HEK293 (cell line): Measurements from ENCODE around the gene RCOR1.
A peak's percentile ranks its signal among the peaks of the same experiment; 100 is the strongest.

Experiments used
- CTCF ChIA-PET: fragments of 350-600 bp; formaldehyde crosslinking; extraction: SDS; loops from one replicate; lab custom pipeline; 2021; ENCODE audit warnings: antibody characterized with exemption; lab: Yijun Ruan, JAX
- POLR2A ChIA-PET: fragments of 300-600 bp; formaldehyde crosslinking; extraction: SDS; loops from one replicate; lab custom pipeline; 2020; ENCODE audit warnings: antibody characterized with exemption, inconsistent platforms; lab: Yijun Ruan, JAX
- H3K27ac ChIP-seq: fragments of 200-500 bp; sonication (Bioruptor generic); 2 replicates; pipeline ENCODE4 v1.5.1; 2014; ENCODE audit warnings: low read depth, low read length, control low read depth, inconsistent platforms; ENCODE audit errors: extremely low read depth
- H3K36me3 ChIP-seq, 2 experiments: fragments of 200-500 bp in 1 of 2; sonication (Bioruptor generic) in 1 of 2; 1 replicate in 1 of 2; 2 replicates in 1 of 2; pipeline ENCODE4 v1.5.1; 2014 to 2017; ENCODE audit warnings: inconsistent platforms in 2 of 2, low read length in 2 of 2; ENCODE audit not compliant: control insufficient read depth in 2 of 2, insufficient read depth in 1 of 2
- H3K4me1 ChIP-seq: fragments of 200-500 bp; sonication (Bioruptor generic); 2 replicates; pipeline ENCODE4 v1.5.1; 2014; ENCODE audit warnings: mild to moderate bottlenecking, low read length, inconsistent platforms; ENCODE audit not compliant: control insufficient read depth, insufficient read depth
- H3K4me3 ChIP-seq: 2 replicates; pipeline ENCODE4 v1.5.1; 2011; ENCODE audit warnings: low read depth, mild to moderate bottlenecking, control low read depth, low read length, moderate library complexity
- H3K9me3 ChIP-seq: fragments of 200-500 bp; sonication (Bioruptor generic); 2 replicates; pipeline ENCODE4 v1.5.1; 2014; ENCODE audit warnings: low read depth, low read length, inconsistent platforms; ENCODE audit not compliant: control insufficient read depth, insufficient read depth
- HIC1 ChIP-seq: fragments of 450-650 bp; formaldehyde crosslinking; IDR thresholded peaks from 2 replicates; pipeline ENCODE4 v1.5.1; 2016; ENCODE audit warnings: missing biosample characterization, missing genetic modification characterization
- SALL2 ChIP-seq: fragments of 450-650 bp; formaldehyde crosslinking; IDR thresholded peaks from 2 replicates; pipeline ENCODE4 v1.5.0; 2017; ENCODE audit warnings: missing biosample characterization, mild to moderate bottlenecking, missing genetic modification characterization, borderline replicate concordance
- SP2 ChIP-seq: fragments of 450-650 bp; formaldehyde crosslinking; IDR thresholded peaks from 2 replicates; pipeline ENCODE4 v1.5.1; 2016; ENCODE audit warnings: missing biosample characterization, missing genetic modification characterization
- TRIM28 ChIP-seq: IDR thresholded peaks from 2 replicates; pipeline ENCODE4 v1.6.1; 2011; ENCODE audit warnings: low read length, control low read depth, borderline replicate concordance
- ZFHX2 ChIP-seq: fragments of 450-650 bp; formaldehyde crosslinking; conservative IDR thresholded peaks from 2 replicates; pipeline ENCODE4 v1.5.1; 2016; ENCODE audit warnings: missing biosample characterization, missing genetic modification characterization
- ZNF112 ChIP-seq: fragments of 450-650 bp; formaldehyde crosslinking; IDR thresholded peaks from 2 replicates; pipeline ENCODE4 v1.5.0; 2017; ENCODE audit warnings: missing biosample characterization, missing genetic modification characterization
- ZNF155 ChIP-seq: fragments of 450-650 bp; formaldehyde crosslinking; IDR thresholded peaks from 2 replicates; pipeline ENCODE4 v1.5.1; 2016; ENCODE audit warnings: missing biosample characterization, missing genetic modification characterization
- ZNF221 ChIP-seq: fragments of 450-650 bp; formaldehyde crosslinking; IDR thresholded peaks from 2 replicates; pipeline ENCODE4 v1.5.1; 2017; ENCODE audit warnings: missing biosample characterization, missing genetic modification characterization, borderline replicate concordance
- ZNF324 ChIP-seq: fragments of 450-650 bp; formaldehyde crosslinking; IDR thresholded peaks from 2 replicates; pipeline ENCODE4 v1.5.1; 2016; ENCODE audit warnings: missing biosample characterization, missing genetic modification characterization
- ZNF433 ChIP-seq: fragments of 450-650 bp; formaldehyde crosslinking; IDR thresholded peaks from 2 replicates; pipeline ENCODE4 v1.5.1; 2016; ENCODE audit warnings: missing biosample characterization, missing genetic modification characterization, low read depth
- ZNF518A ChIP-seq: fragments of 450-650 bp; formaldehyde crosslinking; conservative IDR thresholded peaks from 2 replicates; pipeline ENCODE4 v1.5.1; 2016; ENCODE audit warnings: low read depth, missing biosample characterization, missing genetic modification characterization
- ZNF561 ChIP-seq: fragments of 450-650 bp; IDR thresholded peaks from 2 replicates; pipeline ENCODE4 v1.5.1; 2018; ENCODE audit warnings: missing biosample characterization, missing genetic modification characterization, borderline replicate concordance
- ZNF623 ChIP-seq: fragments of 450-650 bp; formaldehyde crosslinking; IDR thresholded peaks from 2 replicates; pipeline ENCODE4 v1.5.1; 2016; ENCODE audit warnings: missing biosample characterization, missing genetic modification characterization
- ZNF658 ChIP-seq: fragments of 450-650 bp; formaldehyde crosslinking; IDR thresholded peaks from 2 replicates; pipeline ENCODE4; 2016; ENCODE audit warnings: missing biosample characterization, missing genetic modification characterization
- ZNF747 ChIP-seq: fragments of 450-650 bp; formaldehyde crosslinking; IDR thresholded peaks from 2 replicates; pipeline ENCODE4 v1.5.1; 2016; ENCODE audit warnings: missing biosample characterization, missing genetic modification characterization
- ZNF785 ChIP-seq: fragments of 450-650 bp; formaldehyde crosslinking; IDR thresholded peaks from 2 replicates; pipeline ENCODE4 v1.5.1; 2016; ENCODE audit warnings: missing biosample characterization, missing genetic modification characterization
- TF ChIP-seq, protein P1 (sequence below): fragments of 450-650 bp; formaldehyde crosslinking; IDR thresholded peaks from 2 replicates; pipeline ENCODE4; 2016; ENCODE audit warnings: missing biosample characterization, missing genetic modification characterization
- TF ChIP-seq, protein P2 (sequence below): fragments of 450-650 bp; formaldehyde crosslinking; IDR thresholded peaks from 2 replicates; pipeline ENCODE4 v1.5.1; 2016; ENCODE audit warnings: missing biosample characterization, missing genetic modification characterization

Gene RCOR1

DNA sequence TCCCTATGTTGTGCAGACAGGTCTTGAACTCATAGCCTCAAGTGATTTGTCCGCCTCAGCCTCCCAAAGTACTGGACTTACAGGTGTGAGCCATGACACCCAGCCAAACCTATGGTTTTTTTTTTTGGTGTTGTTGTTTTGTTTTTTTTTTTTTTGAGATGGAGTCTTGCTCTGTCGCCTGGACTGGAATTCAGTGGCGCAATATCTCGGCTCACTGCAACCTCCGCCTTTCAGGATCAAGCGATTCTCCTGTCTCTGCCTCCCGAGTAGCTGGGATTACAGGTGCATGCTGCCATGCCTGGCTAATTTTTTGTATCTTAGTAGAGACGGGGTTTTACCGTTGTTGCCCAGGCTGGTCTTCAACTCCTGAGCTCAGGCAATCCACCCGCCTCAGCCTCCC lies 11.3 kb upstream of the RCOR1 start (continued):
- TF ChIP-seq ZNF658 (tag by site-specific recombination) (no peak), TRIM28 (no peak), ZFHX2 (no peak), SALL2 (tag by site-specific recombination) (no peak)
- TF ChIP-seq, all 188 proteins: peak for 0

- Histone ChIP-seq H3K4me3 (no peak overlapping the region), H3K4me1 (no peaks in the 10 kb centered on the region; the same call in 1 of the 2 replicates), H3K9me3 (no peaks in the 10 kb centered on the region), H3K36me3 (no peaks in the 10 kb centered on the region), H3K27ac (no peak overlapping the region)
- ChIA-PET CTCF (no interaction called here), POLR2A (interaction anchor here (1.0 to 1.3 kb wide), 2 partner anchors 11 to 59 kb away, joined by 3 to 5 read pairs; no protein-coding TSS in a partner anchor)
- TF ChIP-seq ZNF623 (tag by site-specific recombination) (peak; percentile 92), HIC1 (no peak), SP2 (tag by site-specific recombination) (0 out of 2 replicates have a peak, but pooled peaks have one; percentile 10)
These were observed 8.7 kb upstream of the RCOR1 start for GRCh38 chr14:102583726-102584125.

DNA sequence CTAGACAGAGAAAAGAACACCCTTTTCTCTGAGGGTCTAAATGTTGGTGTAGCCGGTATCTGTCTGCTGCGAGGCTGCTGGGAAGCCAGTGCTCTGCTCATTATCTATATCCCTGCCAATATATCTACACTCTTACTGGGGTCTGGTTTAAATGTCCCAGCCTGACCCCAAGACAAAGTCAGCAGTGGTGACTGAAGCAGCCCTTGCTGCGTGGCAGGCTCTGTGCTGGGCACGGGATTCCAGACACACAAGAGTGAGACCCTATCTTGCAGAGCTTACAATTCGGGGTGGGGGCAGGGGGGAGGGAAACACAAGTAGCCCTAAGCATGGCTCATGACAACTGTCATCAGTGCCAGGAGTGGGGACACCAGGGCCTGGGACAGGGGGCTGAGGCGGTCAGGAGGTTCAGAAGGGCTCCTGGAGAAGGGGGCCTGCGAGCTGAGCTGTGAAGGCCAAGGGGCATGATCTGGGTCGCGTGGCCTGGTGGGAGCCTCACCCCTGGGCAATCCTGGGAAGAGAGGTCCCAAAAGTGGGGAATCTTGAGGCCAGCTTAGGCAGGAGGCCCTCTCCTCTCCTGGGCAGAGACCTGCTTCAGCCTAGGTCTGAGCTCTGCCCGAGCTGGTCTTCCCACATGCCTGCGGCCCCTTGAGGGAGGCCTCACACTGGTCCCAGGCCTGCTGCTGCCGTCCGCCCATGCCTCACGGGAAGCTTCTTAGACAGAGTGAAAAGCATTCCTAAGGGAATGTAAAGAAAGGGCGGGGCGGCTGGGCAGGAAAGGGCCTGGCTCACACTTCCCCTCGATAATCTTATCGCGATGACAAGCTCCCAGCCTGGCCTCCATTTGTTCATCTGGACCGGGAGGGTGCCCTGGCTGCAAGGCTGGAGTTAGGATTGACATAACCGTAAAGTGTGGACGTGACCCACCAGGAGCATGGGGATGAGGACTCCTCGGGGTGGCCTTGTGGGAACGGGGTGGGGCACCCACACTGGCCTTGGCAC lies 7.3 kb upstream of the RCOR1 start:
- no peak overlapping the region for H3K4me3 ChIP-seq
- TF ChIP-seq, protein P1, sequence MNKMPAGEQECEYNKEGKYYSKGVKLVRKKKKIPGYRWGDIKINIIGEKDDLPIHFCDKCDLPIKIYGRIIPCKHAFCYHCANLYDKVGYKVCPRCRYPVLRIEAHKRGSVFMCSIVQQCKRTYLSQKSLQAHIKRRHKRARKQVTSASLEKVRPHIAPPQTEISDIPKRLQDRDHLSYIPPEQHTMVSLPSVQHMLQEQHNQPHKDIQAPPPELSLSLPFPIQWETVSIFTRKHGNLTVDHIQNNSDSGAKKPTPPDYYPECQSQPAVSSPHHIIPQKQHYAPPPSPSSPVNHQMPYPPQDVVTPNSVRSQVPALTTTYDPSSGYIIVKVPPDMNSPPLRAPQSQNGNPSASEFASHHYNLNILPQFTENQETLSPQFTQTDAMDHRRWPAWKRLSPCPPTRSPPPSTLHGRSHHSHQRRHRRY (tag by site-specific recombination), result no peak
- TF ChIP-seq ZNF433 (tag by site-specific recombination), result no peak
- CTCF ChIA-PET, result interaction anchor here (0.6 kb wide), 1 partner anchor 9 kb away, joined by 3 read pairs; no protein-coding TSS in a partner anchor
- no peak overlapping the region for H3K27ac ChIP-seq
- no peaks in the 10 kb centered on the region for H3K9me3 ChIP-seq
- POLR2A ChIA-PET, result interaction anchor here (1.3 kb wide), 2 partner anchors 10 to 61 kb away, joined by 3 to 5 read pairs; no protein-coding TSS in a partner anchor
- H3K36me3 ChIP-seq, result no peaks in the 10 kb centered on the region
- H3K4me1 ChIP-seq, result no peaks in the 10 kb centered on the region

DNA sequence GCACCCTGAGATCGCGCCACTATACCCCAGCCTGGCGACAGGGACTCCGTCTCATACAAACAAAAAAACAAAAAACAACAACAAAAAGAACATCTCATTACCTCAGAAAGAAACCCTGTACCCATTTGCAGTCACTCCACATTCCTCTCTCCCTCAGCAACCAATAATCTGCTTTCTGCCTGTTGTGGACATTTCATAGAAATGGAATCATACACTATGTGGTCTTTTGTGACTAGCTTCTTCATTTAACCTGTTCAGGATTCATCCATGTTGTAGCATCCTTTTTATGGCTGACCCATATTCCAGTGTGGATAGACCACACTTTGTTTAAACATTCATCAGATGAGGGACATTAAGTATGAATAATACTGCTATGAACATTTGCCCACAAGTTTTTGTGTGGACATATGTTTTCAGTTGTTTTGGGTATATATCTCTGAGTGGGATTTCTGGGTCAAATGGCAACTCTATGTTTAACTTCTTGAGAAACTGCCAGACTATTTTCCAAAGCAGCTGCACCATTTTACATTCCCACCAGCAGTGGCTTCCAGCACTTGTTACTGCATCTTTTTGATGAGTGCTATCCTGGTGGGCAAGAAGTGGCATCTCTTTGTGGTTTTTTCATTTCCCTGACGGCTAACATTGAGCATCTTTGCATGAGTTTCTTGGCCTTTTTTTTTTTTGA lies 5.9 kb upstream of the RCOR1 start:
- H3K36me3 ChIP-seq, result no peaks in the 10 kb centered on the region
- CTCF ChIA-PET, result interaction anchor here (0.6 kb wide), 1 partner anchor 350 kb away, joined by 4 read pairs; no protein-coding TSS in a partner anchor
- POLR2A ChIA-PET, result interaction anchor here (1.3 kb wide), 1 partner anchor 9 kb away, joined by 3 read pairs; no protein-coding TSS in a partner anchor
- no peaks in the 10 kb centered on the region for H3K9me3 ChIP-seq
- H3K4me1 ChIP-seq, result no peaks in the 10 kb centered on the region; the same call in 1 of the 2 replicates
- H3K4me3 ChIP-seq, result no peak overlapping the region
- no peak overlapping the region for H3K27ac ChIP-seq
- TF ChIP-seq ZNF324 (tag by site-specific recombination) (no peak), ZNF112 (tag by site-specific recombination) (no peak), ZNF518A (no peak), ZNF747 (tag by site-specific recombination) (no peak), ZNF221 (no peak), ZNF155 (tag by site-specific recombination) (no peak), ZNF785 (tag by site-specific recombination) (no peak), ZNF561 (tag by site-specific recombination) (no peak)
- TF ChIP-seq, protein P2, sequence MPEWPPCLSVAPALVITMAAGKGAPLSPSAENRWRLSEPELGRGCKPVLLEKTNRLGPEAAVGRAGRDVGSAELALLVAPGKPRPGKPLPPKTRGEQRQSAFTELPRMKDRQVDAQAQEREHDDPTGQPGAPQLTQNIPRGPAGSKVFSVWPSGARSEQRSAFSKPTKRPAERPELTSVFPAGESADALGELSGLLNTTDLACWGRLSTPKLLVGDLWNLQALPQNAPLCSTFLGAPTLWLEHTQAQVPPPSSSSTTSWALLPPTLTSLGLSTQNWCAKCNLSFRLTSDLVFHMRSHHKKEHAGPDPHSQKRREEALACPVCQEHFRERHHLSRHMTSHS (tag by site-specific recombination), result no peak
